PC-9 (cell line): ENCODE data around the gene TRIO. TPM values are rescaled to one million over a fixed set of nuclear protein-coding genes. Genes with fewer than 3 reads are reported as not detected.

Experiments used
- BruUV-seq: library from RNA; stranded (reverse); fragments of 400-500 nt; replicated peaks from 2 replicates; lab custom pipeline; 2021; lab: Mats Ljungman, UMichigan
- CTCF ChIA-PET: fragments of 300-600 bp; sonication (Branson Sonifier 250); formaldehyde crosslinking; loops from one replicate; lab custom pipeline; 2022; ENCODE audit warnings: antibody characterized with exemption; lab: Charles Lee
- POLR2A ChIA-PET: fragments of 300-600 bp; sonication (Branson Sonifier 250); formaldehyde crosslinking; loops from one replicate; lab custom pipeline; 2022; ENCODE audit warnings: antibody characterized with exemption; ENCODE audit not compliant: unreplicated experiment; lab: Charles Lee
- DNase-seq, 2 experiments: peaks; one replicate each; pipeline versions ENCODE4 v3.0.0 to v3.0.0-alpha.2; 2015 to 2022; ENCODE audit warnings: mixed read lengths in 1 of 2
- H2AFZ ChIP-seq: fragments of 200-600 bp; sonication (generic); 2 replicates; pipeline ENCODE4 v1.8.1; 2017; ENCODE audit warnings: antibody characterized with exemption
- H3F3A ChIP-seq: fragments of 200-600 bp; sonication (generic); 2 replicates; pipeline ENCODE4 v1.8.1; 2017; ENCODE audit warnings: antibody characterized with exemption, mild to moderate bottlenecking, low read depth; ENCODE audit not compliant: insufficient read depth
- H3K27ac ChIP-seq: fragments of 200-600 bp; sonication (generic); 2 replicates; pipeline ENCODE4 v1.6.1; 2016; ENCODE audit warnings: mixed run types
- H3K27me3 ChIP-seq: fragments of 200-600 bp; sonication (generic); 2 replicates; pipeline ENCODE4 v1.6.1; 2016; ENCODE audit warnings: low read depth, mixed run types; ENCODE audit not compliant: insufficient read depth
- H3K36me3 ChIP-seq: fragments of 200-600 bp; sonication (generic); 2 replicates; pipeline ENCODE4 v1.6.1; 2016; ENCODE audit warnings: low read depth, mixed run types
- H3K4me1 ChIP-seq: fragments of 200-600 bp; sonication (generic); replicated peaks from 2 replicates; pipeline ENCODE4 v1.6.1; 2016; ENCODE audit warnings: mixed run types; ENCODE audit not compliant: insufficient read depth
- H3K4me2 ChIP-seq: fragments of 200-600 bp; sonication (generic); 2 replicates; pipeline ENCODE4 v1.6.1; 2017; ENCODE audit warnings: mixed run types
- H3K4me3 ChIP-seq: fragments of 200-600 bp; sonication (generic); 2 replicates; pipeline ENCODE4 v1.6.1; 2016; ENCODE audit warnings: mixed run types
- H3K79me2 ChIP-seq: fragments of 200-600 bp; sonication (generic); 2 replicates; pipeline ENCODE4 v1.6.1; 2017; ENCODE audit warnings: low read depth, mixed run types
- H3K9me2 ChIP-seq: fragments of 200-600 bp; sonication (generic); 2 replicates; pipeline ENCODE4 v1.8.1; 2017; ENCODE audit warnings: mild to moderate bottlenecking; ENCODE audit not compliant: insufficient read depth
- H3K9me3 ChIP-seq: fragments of 200-600 bp; sonication (generic); 2 replicates; pipeline ENCODE4 v1.8.1; 2016; ENCODE audit warnings: low read depth; ENCODE audit not compliant: insufficient read depth
- H4K20me1 ChIP-seq: fragments of 200-600 bp; sonication (generic); 2 replicates; pipeline ENCODE4 v1.8.1; 2017; ENCODE audit not compliant: insufficient read depth
- CTCF ChIP-seq: fragments of 200-600 bp; sonication (generic); conservative IDR thresholded peaks from 2 replicates; pipeline ENCODE4 v1.6.1; 2017; ENCODE audit warnings: mixed run types, antibody characterized with exemption, mild to moderate bottlenecking, moderate library complexity
- EZH2 ChIP-seq: fragments of 200-600 bp; sonication (generic); IDR thresholded peaks from 2 replicates; pipeline ENCODE4 v1.8.0; 2017; ENCODE audit warnings: antibody characterized with exemption, low read depth
- intact Hi-C: fragments of 100-400 bp; cut with micrococcal nuclease; formaldehyde crosslinking; loops from one replicate; pipeline ENCODE4 v1.10.0; 2022; ENCODE audit not compliant: unreplicated experiment
- total RNA-seq: library from RNA; stranded (reverse); gene quantifications from 2 replicates; pipeline ENCODE4 v1.2.3, GENCODE V29; 2021

The TRIO gene
- total RNA-seq, 1 experiment from 2014 or later, result 596 TPM

- Histone ChIP-seq H3K36me3 (peaks cover 3% of the 10 kb centered on the region; the same call in 1 of the 2 replicates), H3K4me1 (peaks cover 24% of the 10 kb centered on the region), H2AFZ (no peak overlapping the region), H3K27ac (peak overlapping the region; percentile 44), H3K9me3 (no peaks in the 10 kb centered on the region), H3K4me2 (no peak overlapping the region), H3K27me3 (no peaks in the 10 kb centered on the region), H3K4me3 (no peak overlapping the region), H3F3A (peaks cover 35% of the 10 kb centered on the region; the same call in 1 of the 2 replicates), H3K9me2 (no peaks in the 10 kb centered on the region), H3K79me2 (peaks cover 94% of the 10 kb centered on the region), H4K20me1 (peaks cover 12% of the 10 kb centered on the region)
- no TSS peak for BruUV-seq
- ChIA-PET POLR2A (interaction anchor here (0.5 to 1.2 kb wide), 7 partner anchors 55 to 188 kb away, joined by 3 to 11 read pairs (median 4); no protein-coding TSS in a partner anchor), CTCF (interaction anchor here (0.7 to 2.2 kb wide), 3 partner anchors 43 to 80 kb away, joined by 3 to 8 read pairs (median 4); no protein-coding TSS in a partner anchor)
- intact Hi-C loops, result loop anchor here (1.0 to 5.0 kb wide), 6 partner anchors 36 to 240 kb away; no protein-coding TSS in a partner anchor
- TF ChIP-seq CTCF, result no peak
- no peak for TF ChIP-seq EZH2
- DNase-seq, result peak; percentile 44 to 86
These were observed 83.8 kb downstream of the TRIO start for GRCh38 chr5:14226992-14227391.

- CTCF ChIA-PET, result interaction anchor here (0.9 to 2.2 kb wide), 2 partner anchors 42 to 80 kb away, joined by 4 to 8 read pairs; no protein-coding TSS in a partner anchor
- H3K36me3 ChIP-seq, result peaks cover 3% of the 10 kb centered on the region; the same call in 1 of the 2 replicates
- H3K4me1 ChIP-seq, result peaks cover 24% of the 10 kb centered on the region
- no TSS peak for BruUV-seq
- peaks cover 94% of the 10 kb centered on the region for H3K79me2 ChIP-seq
- no peaks in the 10 kb centered on the region for H3K9me3 ChIP-seq
- no peaks in the 10 kb centered on the region for H3K9me2 ChIP-seq
- DNase-seq, result no peak
- no peak overlapping the region for H3K4me3 ChIP-seq
- no peak overlapping the region for H2AFZ ChIP-seq
- TF ChIP-seq EZH2 (no peak), CTCF (no peak)
- peaks cover 30% of the 10 kb centered on the region; the same call in 1 of the 2 replicates for H3F3A ChIP-seq
- POLR2A ChIA-PET, result interaction anchor here (0.6 to 1.2 kb wide), 3 partner anchors 82 to 189 kb away, joined by 3 to 4 read pairs (median 4); no protein-coding TSS in a partner anchor
- no peaks in the 10 kb centered on the region for H3K27me3 ChIP-seq
- peaks cover 12% of the 10 kb centered on the region for H4K20me1 ChIP-seq
- intact Hi-C loops, result loop anchor here (1.0 to 5.0 kb wide), 6 partner anchors 37 to 240 kb away; no protein-coding TSS in a partner anchor
- no peak overlapping the region for H3K4me2 ChIP-seq
- H3K27ac ChIP-seq, result peak overlapping the region; percentile 44
These were observed 84.4 kb downstream of the TRIO start for GRCh38 chr5:14227513-14227912.

- DNase-seq, result no peak
- Histone ChIP-seq H2AFZ (no peak overlapping the region), H3K36me3 (peaks cover 3% of the 10 kb centered on the region; the same call in 1 of the 2 replicates), H3K4me2 (no peak overlapping the region), H3K27me3 (no peaks in the 10 kb centered on the region), H3K4me3 (no peak overlapping the region), H3K4me1 (peaks cover 24% of the 10 kb centered on the region), H3K79me2 (peaks cover 94% of the 10 kb centered on the region), H3K9me2 (no peaks in the 10 kb centered on the region), H3K9me3 (no peaks in the 10 kb centered on the region), H3F3A (peaks cover 32% of the 10 kb centered on the region), H4K20me1 (peaks cover 12% of the 10 kb centered on the region), H3K27ac (no peak overlapping the region)
- intact Hi-C loops, result loop anchor here (5.0 kb wide), 1 partner anchor 241 kb away; no protein-coding TSS in a partner anchor
- ChIA-PET CTCF (interaction anchor here (2.2 kb wide), 1 partner anchor 42 kb away, joined by 8 read pairs; no protein-coding TSS in a partner anchor), POLR2A (interaction anchor here (0.5 to 0.6 kb wide), 2 partner anchors 12 to 219 kb away, joined by 3 to 4 read pairs; no protein-coding TSS in a partner anchor)
- no TSS peak for BruUV-seq
- TF ChIP-seq CTCF (no peak), EZH2 (no peak)
These were observed 85.1 kb downstream of the TRIO start for GRCh38 chr5:14228219-14228618.
